ENCODE data around the gene VCX.
"Not testable (repeated sequence)": the region's sequence is repeated elsewhere in the genome, so short reads cannot be mapped to it uniquely, and the experiment has no call there.

The VCX gene

DNA sequence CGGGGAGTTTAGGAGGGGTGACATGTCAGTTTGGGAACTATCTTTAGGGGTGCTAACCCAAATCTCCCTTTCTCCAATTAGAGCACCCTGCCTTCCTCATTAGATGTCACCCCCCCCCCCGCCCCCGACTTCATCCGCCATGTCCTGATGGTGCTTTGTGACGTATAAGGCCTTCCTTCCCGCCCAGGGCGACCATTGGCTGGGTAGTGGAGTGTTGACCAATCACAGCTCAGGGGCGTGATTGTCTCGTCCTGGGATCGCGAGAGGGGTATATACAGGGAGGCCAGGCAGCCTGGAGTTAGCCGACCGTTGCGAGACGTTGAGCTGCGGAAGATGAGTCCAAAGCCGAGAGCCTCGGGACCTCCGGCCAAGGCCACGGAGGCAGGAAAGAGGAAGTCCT lies at the start of gene VCX:
TSS of gene VCX (plus strand) at position 301 of the 400 bp plus-strand sequence. CDS start at position 334, 33 bp downstream.
- not testable (repeated sequence) for DNase-seq (ENCODE audit: low read depth in 2 of 2)

DNA sequence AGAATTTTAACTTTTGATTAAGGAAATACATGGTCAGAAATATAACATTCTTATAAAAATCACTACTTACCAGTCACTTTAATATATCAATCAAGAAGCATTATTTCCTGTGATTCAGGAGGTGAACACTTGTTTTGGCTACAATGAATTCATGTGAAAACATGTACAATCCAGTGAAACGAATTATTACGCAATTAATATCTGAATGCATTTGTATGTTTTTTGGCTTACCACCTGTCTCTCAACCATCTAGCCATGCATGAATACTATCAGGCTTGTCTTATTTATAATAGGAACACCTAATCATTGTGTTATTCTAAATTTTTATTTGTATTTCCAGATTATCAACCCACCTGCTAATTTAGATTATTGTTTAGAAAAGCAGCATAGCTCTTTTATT lies 44.6 kb upstream of the VCX start:
- no peak for DNase-seq (ENCODE audit: low read depth in 2 of 2)

DNA sequence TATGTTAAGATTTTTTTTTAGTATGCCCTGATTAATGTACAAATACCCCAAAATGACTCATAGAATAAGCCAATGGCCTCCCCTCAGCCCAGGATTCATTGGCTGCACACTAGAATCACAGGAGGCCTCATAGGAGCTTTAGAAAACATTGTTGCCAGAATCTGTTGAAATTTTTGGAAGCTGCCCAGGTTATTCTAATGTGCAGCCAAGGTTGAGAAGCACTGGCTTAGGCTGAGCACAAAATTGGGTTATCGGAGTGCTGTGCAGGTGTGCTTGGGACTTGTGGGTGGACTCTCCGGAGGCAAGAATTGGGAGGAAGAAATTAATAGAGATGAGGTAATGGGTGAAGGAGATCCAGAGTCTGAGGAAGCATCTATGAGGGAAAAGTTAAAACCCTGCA lies 41.3 kb upstream of the VCX start:
- no peak for DNase-seq (ENCODE audit: low read depth in 2 of 2)

DNA sequence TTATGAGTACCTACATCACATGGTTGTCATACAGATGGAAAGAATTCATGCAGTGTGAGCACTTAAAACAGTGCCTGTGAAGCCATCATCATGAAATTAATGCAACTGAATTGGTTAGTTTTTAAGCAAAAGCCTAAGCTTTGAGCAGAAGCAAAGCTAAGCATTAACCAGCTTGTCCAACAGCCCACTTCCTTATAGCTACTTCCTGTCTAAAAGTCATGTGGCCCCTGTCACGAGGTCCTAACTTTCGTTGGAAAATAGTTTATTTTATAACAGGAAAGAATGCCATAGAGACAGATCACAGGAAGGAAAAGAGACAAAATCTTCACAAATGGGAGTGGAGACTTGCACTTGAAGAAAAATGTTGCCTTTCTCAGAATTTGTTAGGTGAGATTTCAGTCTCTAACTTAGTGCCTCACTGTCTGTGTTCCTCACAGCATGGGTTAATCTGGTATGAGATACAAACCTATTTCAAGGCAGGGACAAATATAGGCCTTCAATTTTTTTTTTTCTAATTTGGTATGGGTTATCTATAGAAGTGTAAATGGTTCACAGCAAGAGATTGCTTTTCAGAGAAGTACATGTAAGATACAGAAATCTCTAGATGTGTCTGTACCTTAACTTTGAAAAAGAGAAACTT lies 27.7 kb upstream of the VCX start:
- DNase-seq (ENCODE audit: low read depth in 2 of 2): no peak

DNA sequence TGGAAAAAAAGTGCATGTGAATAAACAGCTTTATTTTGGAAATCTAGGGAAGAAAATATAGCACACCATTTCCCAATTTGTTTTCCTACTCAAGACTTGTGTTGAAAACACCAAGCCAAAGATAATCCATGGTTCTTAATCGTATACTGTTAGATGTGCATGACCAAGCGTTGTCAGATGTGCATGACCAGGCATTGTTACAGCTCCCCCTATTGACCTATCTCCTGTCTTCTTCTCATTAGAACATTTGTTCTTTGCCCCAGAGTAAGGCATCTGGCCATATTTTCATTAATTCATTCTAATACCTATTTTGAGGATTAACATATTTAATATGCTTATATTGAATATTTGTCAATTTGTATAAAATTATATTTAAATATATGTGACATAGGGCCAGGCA lies 14.4 kb upstream of the VCX start:
- DNase-seq (ENCODE audit: low read depth in 2 of 2): no peak

DNA sequence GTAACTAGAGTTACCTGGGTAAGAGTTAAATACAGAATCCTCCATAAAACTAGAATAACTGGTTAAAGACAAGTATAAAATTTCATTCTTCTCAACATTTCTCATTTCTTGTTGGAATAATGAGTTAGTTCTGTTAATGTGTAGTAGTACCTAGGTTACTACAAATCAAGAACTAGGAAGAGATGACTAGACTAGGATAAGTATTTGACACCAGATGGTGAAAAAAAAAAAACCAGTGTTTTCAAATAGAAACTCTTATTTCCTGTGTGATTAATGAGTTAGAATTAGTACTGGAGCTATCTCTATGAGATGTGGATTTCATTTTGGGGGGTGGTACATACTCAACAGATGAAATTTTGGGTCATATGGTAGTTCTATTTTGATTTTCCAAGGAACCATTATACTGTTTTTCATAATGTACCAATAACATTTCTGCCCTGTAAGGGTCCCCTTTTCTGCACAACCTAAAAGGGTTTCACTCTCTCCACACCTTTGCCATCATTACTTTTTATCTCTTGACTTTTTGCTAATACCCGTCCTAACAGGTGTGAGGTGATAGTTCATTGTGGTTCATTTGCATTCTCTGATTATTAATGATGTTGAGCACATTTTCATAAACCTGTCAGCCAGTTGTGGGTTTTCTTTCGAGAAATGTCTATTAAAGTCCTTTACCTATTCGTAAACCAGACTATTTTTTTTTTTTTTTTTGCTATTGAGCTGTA lies 1.7 kb upstream of the VCX start:
- no peak for DNase-seq (ENCODE audit: low read depth in 2 of 2)

DNA sequence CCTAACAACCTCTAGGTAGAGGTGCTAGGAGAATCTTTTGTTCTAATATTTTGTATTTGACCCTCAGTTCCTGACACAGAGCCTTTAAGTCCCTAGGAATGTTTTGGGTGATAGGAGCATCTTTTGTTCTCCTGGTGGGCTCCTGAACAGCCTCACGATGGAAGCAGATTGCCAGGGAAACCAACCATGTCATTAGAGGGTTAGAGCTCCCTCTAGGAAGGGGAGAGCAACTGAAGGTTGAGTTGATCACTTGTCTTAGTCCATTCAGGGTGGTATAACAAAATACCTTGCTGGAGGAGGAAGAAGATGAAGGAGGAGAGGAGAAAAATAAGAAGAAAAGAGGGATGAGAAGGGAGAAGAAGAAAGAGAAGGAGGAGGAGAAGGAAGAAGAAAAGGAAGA lies 9.2 kb downstream of the VCX start:
- no peak for DNase-seq (ENCODE audit: low read depth in 2 of 2)

DNA sequence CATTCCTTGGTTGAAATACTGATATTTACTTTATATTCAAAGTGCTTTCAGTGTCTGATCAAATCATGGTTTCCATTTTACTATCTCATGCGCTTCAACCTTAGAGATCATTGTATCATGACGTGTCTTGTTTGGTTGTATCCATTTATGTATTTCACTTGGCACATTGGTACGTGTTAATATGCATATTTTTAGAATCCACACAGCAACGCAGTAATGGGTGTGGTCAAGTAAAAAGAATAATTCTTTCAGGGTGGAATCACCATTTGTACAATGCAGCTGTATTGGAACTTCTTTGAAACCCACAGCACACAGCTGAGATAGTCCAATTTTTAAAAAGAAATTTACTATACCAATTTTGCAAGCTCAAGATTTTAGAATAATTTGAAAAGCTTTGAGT lies 29.1 kb downstream of the VCX start:
- DNase-seq (ENCODE audit: low read depth in 2 of 2): no peak

DNA sequence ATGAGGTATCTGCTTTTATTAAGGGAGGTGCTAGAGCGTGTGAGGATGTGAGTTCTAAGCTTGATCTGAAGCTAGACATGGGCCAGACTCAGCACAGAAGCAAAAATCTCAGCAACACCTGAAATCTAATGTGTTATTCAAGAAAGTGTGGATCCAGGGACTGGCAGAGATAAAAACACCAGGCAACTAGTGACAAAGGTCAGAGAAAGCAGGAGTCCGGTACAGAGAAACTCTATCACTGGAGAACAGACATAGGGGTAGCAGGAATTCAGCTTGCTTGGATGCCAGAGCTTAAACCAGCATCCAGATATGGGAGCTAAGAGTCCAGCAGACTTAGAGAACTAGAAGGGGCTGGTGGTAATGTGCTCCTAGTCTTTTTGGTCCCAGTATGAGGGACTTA lies 34.0 kb downstream of the VCX start:
- DNase-seq (ENCODE audit: low read depth in 2 of 2): no peak

DNA sequence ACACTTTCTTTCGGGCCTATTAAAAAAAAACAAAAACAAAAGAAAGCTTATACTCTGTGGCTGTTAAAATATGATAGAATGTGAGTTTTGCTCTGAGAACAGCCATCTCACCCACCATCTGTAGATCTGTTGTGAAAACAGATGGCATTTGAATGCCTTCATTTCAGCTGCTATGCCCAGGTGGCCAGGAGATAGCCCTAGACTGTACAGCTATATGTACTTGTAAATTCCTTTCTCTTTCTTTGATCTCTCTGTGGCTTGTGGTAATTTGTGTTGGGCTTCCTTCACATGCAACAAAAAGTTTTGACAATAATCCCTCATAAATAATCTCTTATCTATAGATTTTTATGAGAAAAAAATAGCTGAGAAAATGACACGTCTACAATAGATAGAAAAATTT lies 46.2 kb downstream of the VCX start:
- no peak for DNase-seq (ENCODE audit: low read depth in 2 of 2)

DNA sequence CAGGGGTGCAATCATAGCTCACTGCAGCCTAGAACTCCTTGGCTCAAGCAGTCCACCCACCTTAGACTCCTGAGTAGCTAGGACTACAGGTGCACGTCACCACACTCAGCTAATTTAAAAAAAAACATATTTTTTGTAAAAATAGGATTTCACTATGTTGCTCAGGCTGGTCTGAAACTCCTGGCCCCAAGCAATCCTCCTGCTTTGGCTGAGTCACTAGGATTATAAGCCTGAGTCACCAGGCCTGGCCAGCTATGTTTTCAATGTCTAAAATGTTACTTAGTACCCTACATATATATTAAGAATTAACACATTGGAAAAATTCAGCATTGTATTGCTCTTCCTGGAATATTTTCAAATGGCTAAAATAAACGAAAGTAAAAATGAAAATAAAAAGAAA lies 46.7 kb downstream of the VCX start:
- DNase-seq (ENCODE audit: low read depth in 2 of 2): no peak

DNA sequence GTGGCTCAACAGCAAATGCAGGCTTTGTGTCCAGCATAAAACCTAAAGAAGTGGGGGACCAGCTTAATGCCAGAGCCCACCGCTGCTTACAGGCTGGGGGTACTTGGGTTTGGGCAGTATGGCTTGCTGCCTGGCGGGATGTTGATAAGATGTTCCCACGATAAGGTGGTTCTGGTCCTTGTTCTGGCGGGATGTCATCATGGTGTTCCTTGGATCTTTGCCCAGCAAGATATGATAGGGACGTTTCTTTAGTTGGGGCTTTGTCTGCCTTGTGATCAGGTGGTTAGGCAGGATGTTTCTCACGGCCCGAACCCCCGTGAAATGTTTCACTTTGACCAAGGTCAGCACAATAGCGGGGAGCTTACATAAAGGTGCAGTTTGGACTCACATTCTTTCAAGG lies 49.0 kb downstream of the VCX start:
- DNase-seq (ENCODE audit: low read depth in 2 of 2): no peak
